Large intestine (tissue), 12 donors: ENCODE data around the gene RNU1-3. TPM values are rescaled to one million over a fixed set of nuclear protein-coding genes. Genes with fewer than 3 reads are reported as not detected.
"Not testable (repeated sequence)": the region's sequence is repeated elsewhere in the genome, so short reads cannot be mapped to it uniquely, and the experiment has no call there.

Experiments used
- DNase-seq, 2 donors: peaks; one replicate each; pipeline versions ENCODE4 v3.0.0 to v3.0.0-alpha.2; 2013
- H3K27ac ChIP-seq: one replicate; pipeline ENCODE4 v1.5.1; 2013; ENCODE audit warnings: low read length
- H3K27me3 ChIP-seq: 2 replicates; pipeline ENCODE4 v1.6.1; 2013; ENCODE audit warnings: low read length; ENCODE audit not compliant: control insufficient read depth, insufficient read depth
- H3K36me3 ChIP-seq: 2 replicates; pipeline ENCODE4 v1.6.1; 2013; ENCODE audit warnings: low read length; ENCODE audit not compliant: control insufficient read depth, insufficient read depth
- H3K4me1 ChIP-seq: one replicate; pipeline ENCODE4 v1.6.1; 2013; ENCODE audit warnings: low read length; ENCODE audit not compliant: control insufficient read depth, insufficient read depth
- H3K4me3 ChIP-seq: one replicate; pipeline ENCODE4 v1.5.1; 2013; ENCODE audit warnings: low read length
- H3K9me3 ChIP-seq: one replicate; pipeline ENCODE4 v1.6.1; 2013; ENCODE audit warnings: mild to moderate bottlenecking, low read depth, low read length, moderate library complexity; ENCODE audit not compliant: control insufficient read depth
- WGBS: methylation state at CpG from one replicate; pipeline ENCODE4 v1.1.5; 2013; ENCODE audit warnings: low lambda C conversion rate; ENCODE audit not compliant: insufficient coverage; 5-methylcytosine and 5-hydroxymethylcytosine counted together
- long read RNA-seq, 11 donors: transcript quantifications; one replicate each; lab custom pipeline, GENCODE V29; 2026
- polyA plus RNA-seq: library from polyadenylated mRNA; unstranded; fragments of 120-200 nt; gene quantifications from one replicate; pipeline ENCODE4 v1.2.1, GENCODE V29; 2013

The RNU1-3 gene
- polyA plus RNA-seq, result 3.2 TPM
- long read RNA-seq, donor 1, result 0 reads
- long read RNA-seq, donor 2, result 0 reads
- long read RNA-seq, donor 3, result 0 reads
- long read RNA-seq, donor 4, result 0 reads
- long read RNA-seq, donor 5, result 0 reads
- long read RNA-seq, donor 6, result 0 reads
- long read RNA-seq, donor 7, result 0 reads
- long read RNA-seq, donor 8, result 0 reads
- long read RNA-seq, donor 9, result 0 reads
- long read RNA-seq, donor 10, result 0 reads
- long read RNA-seq, donor 11, result 0 reads

GRCh38 chr1:16666502-16667413, at the start of gene RNU1-3:
TSS of gene RNU1-3 (minus strand) at chr1:16666948.
- no CpG with 5 or more reads among the region's 45 CpGs for WGBS
- not testable (repeated sequence) for H3K9me3 ChIP-seq, H3K4me1 ChIP-seq, DNase-seq, H3K4me3 ChIP-seq, H3K27me3 ChIP-seq, H3K36me3 ChIP-seq, H3K27ac ChIP-seq

- no CpG with 5 or more reads among the region's 10 CpGs for WGBS
- not testable (repeated sequence) for H3K4me1 ChIP-seq, H3K27me3 ChIP-seq, H3K36me3 ChIP-seq, H3K27ac ChIP-seq, H3K9me3 ChIP-seq, H3K4me3 ChIP-seq, DNase-seq
Observed at GRCh38 chr1:16713480-16713879, 46.7 kb upstream of the RNU1-3 start.

GRCh38 chr1:16712984-16713383, 46.2 kb upstream of the RNU1-3 start:
- not testable (repeated sequence) for H3K4me3 ChIP-seq, H3K27ac ChIP-seq, H3K9me3 ChIP-seq, H3K4me1 ChIP-seq, H3K36me3 ChIP-seq, H3K27me3 ChIP-seq, DNase-seq
- WGBS, result no CpG with 5 or more reads among the region's 6 CpGs

GRCh38 chr1:16712582-16712981, 45.8 kb upstream of the RNU1-3 start:
- H3K27ac ChIP-seq, H3K4me1 ChIP-seq, H3K9me3 ChIP-seq, H3K4me3 ChIP-seq, H3K36me3 ChIP-seq, H3K27me3 ChIP-seq, DNase-seq: not testable (repeated sequence)
- no CpG with 5 or more reads among the region's 14 CpGs for WGBS

- not testable (repeated sequence) for H3K4me1 ChIP-seq, H3K27me3 ChIP-seq, H3K27ac ChIP-seq, H3K9me3 ChIP-seq, H3K36me3 ChIP-seq, DNase-seq, H3K4me3 ChIP-seq
- no CpG with 5 or more reads among the region's 5 CpGs for WGBS
Observed at GRCh38 chr1:16712131-16712530, 45.4 kb upstream of the RNU1-3 start.

GRCh38 chr1:16710618-16711017, 43.9 kb upstream of the RNU1-3 start:
- WGBS, result no CpG with 5 or more reads among the region's 13 CpGs
- not testable (repeated sequence) for DNase-seq, H3K27me3 ChIP-seq

GRCh38 chr1:16709659-16710087, 42.9 kb upstream of the RNU1-3 start:
- H3K4me3 ChIP-seq, H3K36me3 ChIP-seq, H3K4me1 ChIP-seq, H3K27ac ChIP-seq, H3K27me3 ChIP-seq, H3K9me3 ChIP-seq, DNase-seq: not testable (repeated sequence)
- no CpG with 5 or more reads among the region's 3 CpGs for WGBS

More at GRCh38 chr1:16710618-16711017, 43.9 kb upstream of the RNU1-3 start:
- H3K4me1 ChIP-seq, H3K36me3 ChIP-seq, H3K9me3 ChIP-seq, H3K27ac ChIP-seq, H3K4me3 ChIP-seq: not testable (repeated sequence)

GRCh38 chr1:16708704-16709103, 42.0 kb upstream of the RNU1-3 start:
- DNase-seq, H3K27ac ChIP-seq, H3K9me3 ChIP-seq, H3K27me3 ChIP-seq, H3K36me3 ChIP-seq, H3K4me3 ChIP-seq, H3K4me1 ChIP-seq: not testable (repeated sequence)
- no CpG with 5 or more reads among the region's 6 CpGs for WGBS

GRCh38 chr1:16707130-16708093, 40.7 kb upstream of the RNU1-3 start:
- H3K4me1 ChIP-seq, DNase-seq, H3K4me3 ChIP-seq, H3K36me3 ChIP-seq, H3K27me3 ChIP-seq, H3K27ac ChIP-seq, H3K9me3 ChIP-seq: not testable (repeated sequence)
- no CpG with 5 or more reads among the region's 99 CpGs for WGBS

GRCh38 chr1:16706302-16706701, 39.6 kb upstream of the RNU1-3 start:
- H3K4me1 ChIP-seq, H3K36me3 ChIP-seq, H3K27me3 ChIP-seq, H3K4me3 ChIP-seq, H3K27ac ChIP-seq, H3K9me3 ChIP-seq, DNase-seq: not testable (repeated sequence)
- no CpG with 5 or more reads among the region's 6 CpGs for WGBS
